ENCODE data around the gene C11orf54.

Gene C11orf54

GRCh38 chr11:93697611-93698010, 43.9 kb upstream of the C11orf54 start:
- no peaks in the 10 kb centered on the region for H3K9me3 ChIP-seq (ENCODE audit: low read length)
- H3K4me2 ChIP-seq (ENCODE audit: low read length) = no peak overlapping the region
- no peak for TF ChIP-seq EZH2 (IDR thresholded peaks at IDR 0.05; ENCODE audit: borderline replicate concordance, low read length)
- TF ChIP-seq, protein P1, sequence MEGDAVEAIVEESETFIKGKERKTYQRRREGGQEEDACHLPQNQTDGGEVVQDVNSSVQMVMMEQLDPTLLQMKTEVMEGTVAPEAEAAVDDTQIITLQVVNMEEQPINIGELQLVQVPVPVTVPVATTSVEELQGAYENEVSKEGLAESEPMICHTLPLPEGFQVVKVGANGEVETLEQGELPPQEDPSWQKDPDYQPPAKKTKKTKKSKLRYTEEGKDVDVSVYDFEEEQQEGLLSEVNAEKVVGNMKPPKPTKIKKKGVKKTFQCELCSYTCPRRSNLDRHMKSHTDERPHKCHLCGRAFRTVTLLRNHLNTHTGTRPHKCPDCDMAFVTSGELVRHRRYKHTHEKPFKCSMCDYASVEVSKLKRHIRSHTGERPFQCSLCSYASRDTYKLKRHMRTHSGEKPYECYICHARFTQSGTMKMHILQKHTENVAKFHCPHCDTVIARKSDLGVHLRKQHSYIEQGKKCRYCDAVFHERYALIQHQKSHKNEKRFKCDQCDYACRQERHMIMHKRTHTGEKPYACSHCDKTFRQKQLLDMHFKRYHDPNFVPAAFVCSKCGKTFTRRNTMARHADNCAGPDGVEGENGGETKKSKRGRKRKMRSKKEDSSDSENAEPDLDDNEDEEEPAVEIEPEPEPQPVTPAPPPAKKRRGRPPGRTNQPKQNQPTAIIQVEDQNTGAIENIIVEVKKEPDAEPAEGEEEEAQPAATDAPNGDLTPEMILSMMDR (IDR thresholded peaks at IDR 0.05; ENCODE audit: low read length) = no peak
- H3K79me2 ChIP-seq (ENCODE audit: insufficient read depth, low read length) = no peaks in the 10 kb centered on the region
- H3K27ac ChIP-seq (ENCODE audit: low read depth, low read length, poor library complexity, severe bottlenecking) = no peak overlapping the region
- H3K27me3 ChIP-seq (ENCODE audit: insufficient read depth, low read length) = no peaks in the 10 kb centered on the region
- H3F3A ChIP-seq (ENCODE audit: insufficient read depth, low read length) = no peaks in the 10 kb centered on the region
- H3K4me3 ChIP-seq (ENCODE audit: low read depth, low read length, poor library complexity, severe bottlenecking) = no peak overlapping the region
- H3K4me1 ChIP-seq (ENCODE audit: insufficient read depth, low read length, severe bottlenecking) = no peaks in the 10 kb centered on the region
- H2AFZ ChIP-seq (ENCODE audit: low read length) = no peak overlapping the region
- H4K20me1 ChIP-seq (ENCODE audit: insufficient read depth, low read length) = no peaks in the 10 kb centered on the region
- H3K9me2 ChIP-seq (ENCODE audit: low read depth, low read length) = no peaks in the 10 kb centered on the region
- H3K36me3 ChIP-seq (ENCODE audit: insufficient read depth, low read length) = peaks cover 92% of the 10 kb centered on the region
- no peak overlapping the region for H3K9ac ChIP-seq (ENCODE audit: low read length)

- H3K9ac ChIP-seq (ENCODE audit: low read length) = no peak overlapping the region
- H3K4me3 ChIP-seq (ENCODE audit: low read depth, low read length, poor library complexity, severe bottlenecking) = no peak overlapping the region
- H3K79me2 ChIP-seq (ENCODE audit: insufficient read depth, low read length) = no peaks in the 10 kb centered on the region
- H3F3A ChIP-seq (ENCODE audit: insufficient read depth, low read length) = no peaks in the 10 kb centered on the region
- no peaks in the 10 kb centered on the region for H3K9me3 ChIP-seq (ENCODE audit: low read length)
- no peaks in the 10 kb centered on the region for H3K9me2 ChIP-seq (ENCODE audit: low read depth, low read length)
- TF ChIP-seq, protein P1 (IDR thresholded peaks at IDR 0.05; ENCODE audit: low read length) = no peak
- TF ChIP-seq EZH2 (IDR thresholded peaks at IDR 0.05; ENCODE audit: borderline replicate concordance, low read length) = no peak
- no peaks in the 10 kb centered on the region for H3K27me3 ChIP-seq (ENCODE audit: insufficient read depth, low read length)
- H3K4me1 ChIP-seq (ENCODE audit: insufficient read depth, low read length, severe bottlenecking) = no peaks in the 10 kb centered on the region
- no peak overlapping the region for H3K27ac ChIP-seq (ENCODE audit: low read depth, low read length, poor library complexity, severe bottlenecking)
- no peak overlapping the region for H2AFZ ChIP-seq (ENCODE audit: low read length)
- H3K4me2 ChIP-seq (ENCODE audit: low read length) = no peak overlapping the region
- no peaks in the 10 kb centered on the region for H4K20me1 ChIP-seq (ENCODE audit: insufficient read depth, low read length)
- H3K36me3 ChIP-seq (ENCODE audit: insufficient read depth, low read length) = peaks cover 99% of the 10 kb centered on the region
These were observed 40.6 kb upstream of the C11orf54 start for GRCh38 chr11:93700830-93701229.

- no peak overlapping the region for H3K4me3 ChIP-seq (ENCODE audit: low read depth, low read length, poor library complexity, severe bottlenecking)
- H3K4me2 ChIP-seq (ENCODE audit: low read length) = no peak overlapping the region
- H4K20me1 ChIP-seq (ENCODE audit: insufficient read depth, low read length) = no peaks in the 10 kb centered on the region
- H3K9ac ChIP-seq (ENCODE audit: low read length) = no peak overlapping the region
- no peaks in the 10 kb centered on the region for H3K4me1 ChIP-seq (ENCODE audit: insufficient read depth, low read length, severe bottlenecking)
- TF ChIP-seq, protein P1 (IDR thresholded peaks at IDR 0.05; ENCODE audit: low read length) = no peak; the same call in 1 of the 2 replicates
- TF ChIP-seq EZH2 (IDR thresholded peaks at IDR 0.05; ENCODE audit: borderline replicate concordance, low read length) = no peak
- H3K9me3 ChIP-seq (ENCODE audit: low read length) = peaks cover 7% of the 10 kb centered on the region; the same call in 1 of the 2 replicates
- H3K27me3 ChIP-seq (ENCODE audit: insufficient read depth, low read length) = no peaks in the 10 kb centered on the region
- no peaks in the 10 kb centered on the region for H3K9me2 ChIP-seq (ENCODE audit: low read depth, low read length)
- H3K36me3 ChIP-seq (ENCODE audit: insufficient read depth, low read length) = peaks cover 98% of the 10 kb centered on the region
- H2AFZ ChIP-seq (ENCODE audit: low read length) = no peak overlapping the region
- no peaks in the 10 kb centered on the region for H3F3A ChIP-seq (ENCODE audit: insufficient read depth, low read length)
- H3K79me2 ChIP-seq (ENCODE audit: insufficient read depth, low read length) = no peaks in the 10 kb centered on the region
- no peak overlapping the region for H3K27ac ChIP-seq (ENCODE audit: low read depth, low read length, poor library complexity, severe bottlenecking)
These were observed 37.2 kb upstream of the C11orf54 start for GRCh38 chr11:93704237-93704636.
